B cell (primary cell): ENCODE data around the gene HOXB6. TPM values are rescaled to one million over a fixed set of nuclear protein-coding genes. Genes with fewer than 3 reads are reported as not detected.

Source experiments
- ATAC-seq: fragments of 200-7000 bp; cut with Tn5 transposase; one replicate; pipeline ENCODE4 v1.10.0; 2021; ENCODE audit warnings: low read depth, mild to moderate bottlenecking, moderate number of reproducible peaks, moderate library complexity
- CTCF ChIA-PET: fragments of 350-600 bp; sonication (Branson Sonifier 250); formaldehyde crosslinking; loops from one replicate; lab custom pipeline; 2021; ENCODE audit warnings: antibody characterized with exemption, inconsistent platforms; lab: Charles Lee
- POLR2A ChIA-PET: fragments of 350-600 bp; sonication (Branson Sonifier 250); formaldehyde crosslinking; loops from one replicate; lab custom pipeline; 2021; ENCODE audit warnings: antibody characterized with exemption; lab: Charles Lee
- DNase-seq: peaks from one replicate; pipeline ENCODE4 v3.0.0; 2013
- H2AFZ ChIP-seq: 2 replicates; pipeline ENCODE4 v1.6.1; 2012; ENCODE audit warnings: mild to moderate bottlenecking, low read depth, low read length; ENCODE audit not compliant: insufficient read depth, poor library complexity, severe bottlenecking
- H3K27ac ChIP-seq, 2 donors: 1 replicate in 1 of 2; 2 replicates in 1 of 2; pipeline ENCODE4 v1.5.1; 2012 to 2013; ENCODE audit warnings: low read length in 2 of 2, mild to moderate bottlenecking in 2 of 2, moderate library complexity in 1 of 2
- H3K27me3 ChIP-seq, 4 experiments: fragments of 200-600 bp in 1 of 4; sonication (generic) in 1 of 4; replicated peaks in 1 of 4; 1 replicate in 2 of 4; 2 replicates in 2 of 4; pipeline versions ENCODE4 v1.6.1 to v1.7.0; 2013 to 2016; ENCODE audit warnings: low read length in 3 of 4, mild to moderate bottlenecking in 2 of 4, mixed read lengths in 1 of 4, moderate library complexity in 1 of 4; ENCODE audit not compliant: insufficient read depth in 4 of 4, control insufficient read depth in 3 of 4; ENCODE audit errors: control extremely low read depth in 1 of 4
- H3K36me3 ChIP-seq, 2 experiments: replicated peaks in 1 of 2; 1 replicate in 1 of 2; 2 replicates in 1 of 2; pipeline versions ENCODE4 v1.6.1 to v1.7.1; 2013; ENCODE audit warnings: low read length in 1 of 2; ENCODE audit not compliant: insufficient read depth in 2 of 2, control insufficient read depth in 1 of 2; ENCODE audit errors: control extremely low read depth in 1 of 2, extremely low read depth in 1 of 2
- H3K4me1 ChIP-seq, 2 donors: fragments of 200-600 bp in 1 of 2; sonication (generic) in 1 of 2; 1 replicate in 1 of 2; 2 replicates in 1 of 2; pipeline versions ENCODE4 v1.5.1 to v1.6.1; 2013 to 2017; ENCODE audit warnings: low read length in 2 of 2; ENCODE audit not compliant: control insufficient read depth in 2 of 2, insufficient read depth in 2 of 2
- H3K4me2 ChIP-seq: replicated peaks from 2 replicates; pipeline ENCODE3; 2012; ENCODE audit warnings: mild to moderate bottlenecking, low read depth, low read length; ENCODE audit not compliant: poor library complexity, severe bottlenecking
- H3K4me3 ChIP-seq, 5 experiments: fragments of 200-600 bp in 1 of 5; sonication (generic) in 1 of 5; 1 replicate in 3 of 5; 2 replicates in 2 of 5; pipeline versions ENCODE4 v1.5.1 to v1.7.0; 2011 to 2016; ENCODE audit warnings: low read length in 4 of 5, mild to moderate bottlenecking in 4 of 5, low read depth in 2 of 5, control low read depth in 1 of 5, moderate library complexity in 1 of 5; ENCODE audit not compliant: insufficient read depth in 1 of 5; ENCODE audit errors: control extremely low read depth in 1 of 5, extremely low read depth in 1 of 5
- H3K79me2 ChIP-seq: fragments of 200-600 bp; sonication (generic); one replicate; pipeline ENCODE4 v1.6.0; 2016; ENCODE audit warnings: low read length; ENCODE audit not compliant: control insufficient read depth, insufficient read depth
- H3K9ac ChIP-seq: fragments of 200-600 bp; sonication (generic); 2 replicates; pipeline ENCODE4 v1.6.1; 2017; ENCODE audit warnings: mild to moderate bottlenecking, low read length, moderate library complexity
- H3K9me3 ChIP-seq, 3 donors: one replicate each; pipeline versions ENCODE4 v1.6.1 to v1.7.1; 2013; ENCODE audit warnings: low read length in 2 of 3; ENCODE audit not compliant: control insufficient read depth in 2 of 3, insufficient read depth in 1 of 3; ENCODE audit errors: control extremely low read depth in 1 of 3
- H4K20me1 ChIP-seq: 2 replicates; pipeline ENCODE4 v1.6.0; 2012; ENCODE audit warnings: mild to moderate bottlenecking, low read length; ENCODE audit not compliant: insufficient read depth, control insufficient read depth, poor library complexity, severe bottlenecking
- H3K27ac Mint-ChIP-seq: one replicate; pipeline ENCODE4 v1.8.0; 2021; ENCODE audit warnings: mixed read lengths
- H3K27me3 Mint-ChIP-seq: one replicate; pipeline ENCODE4 v1.8.0; 2021; ENCODE audit warnings: mixed read lengths
- H3K4me1 Mint-ChIP-seq: one replicate; pipeline ENCODE4 v1.8.0; 2021; ENCODE audit warnings: mixed read lengths
- H3K4me3 Mint-ChIP-seq: one replicate; pipeline ENCODE4 v1.8.0; 2021; ENCODE audit warnings: mixed read lengths
- H3K9me3 Mint-ChIP-seq: one replicate; pipeline ENCODE4 v1.8.0; 2022; ENCODE audit warnings: mixed read lengths; ENCODE audit not compliant: insufficient read depth
- EZH2 ChIP-seq: IDR thresholded peaks from 2 replicates; pipeline ENCODE4 v1.6.1; 2012; ENCODE audit warnings: borderline replicate concordance, low read depth, mild to moderate bottlenecking, moderate library complexity, low read length; ENCODE audit not compliant: insufficient read depth, poor library complexity, severe bottlenecking
- WGBS: methylation state at CpG from one replicate; pipeline ENCODE4 v1.1.5; 2013; ENCODE audit warnings: missing lambda C conversion rate; ENCODE audit not compliant: insufficient coverage; 5-methylcytosine and 5-hydroxymethylcytosine counted together
- intact Hi-C: fragments of 100-400 bp; cut with micrococcal nuclease; formaldehyde crosslinking; loops from one replicate; pipeline ENCODE4 v1.10.0; 2022
- polyA plus RNA-seq: library from polyadenylated mRNA; depleted of rRNA; stranded (reverse); fragments of >200 nt; gene quantifications from 2 replicates; pipeline ENCODE4 v1.2.3, GENCODE V29; 2012
- total RNA-seq, 2 donors: library from RNA; stranded (reverse); fragments of 120-200 nt in 1 of 2; gene quantifications; 1 replicate in 1 of 2; 2 replicates in 1 of 2; pipeline versions ENCODE4 v1.2.3 to v1.2.4, GENCODE V29; 2013 to 2022
- TF ChIP-seq, protein P1 (sequence below): fragments of 200-600 bp; IDR thresholded peaks from one replicate; pipeline ENCODE4 v1.8.0; 2022; ENCODE audit warnings: antibody characterized with exemption, mild to moderate bottlenecking

HOXB6 gene
- total and polyA plus RNA-seq, 2 donors (not counting 1 experiment from before 2014, with no cell fraction given): 0.10 TPM; not detected in 1

DNA sequence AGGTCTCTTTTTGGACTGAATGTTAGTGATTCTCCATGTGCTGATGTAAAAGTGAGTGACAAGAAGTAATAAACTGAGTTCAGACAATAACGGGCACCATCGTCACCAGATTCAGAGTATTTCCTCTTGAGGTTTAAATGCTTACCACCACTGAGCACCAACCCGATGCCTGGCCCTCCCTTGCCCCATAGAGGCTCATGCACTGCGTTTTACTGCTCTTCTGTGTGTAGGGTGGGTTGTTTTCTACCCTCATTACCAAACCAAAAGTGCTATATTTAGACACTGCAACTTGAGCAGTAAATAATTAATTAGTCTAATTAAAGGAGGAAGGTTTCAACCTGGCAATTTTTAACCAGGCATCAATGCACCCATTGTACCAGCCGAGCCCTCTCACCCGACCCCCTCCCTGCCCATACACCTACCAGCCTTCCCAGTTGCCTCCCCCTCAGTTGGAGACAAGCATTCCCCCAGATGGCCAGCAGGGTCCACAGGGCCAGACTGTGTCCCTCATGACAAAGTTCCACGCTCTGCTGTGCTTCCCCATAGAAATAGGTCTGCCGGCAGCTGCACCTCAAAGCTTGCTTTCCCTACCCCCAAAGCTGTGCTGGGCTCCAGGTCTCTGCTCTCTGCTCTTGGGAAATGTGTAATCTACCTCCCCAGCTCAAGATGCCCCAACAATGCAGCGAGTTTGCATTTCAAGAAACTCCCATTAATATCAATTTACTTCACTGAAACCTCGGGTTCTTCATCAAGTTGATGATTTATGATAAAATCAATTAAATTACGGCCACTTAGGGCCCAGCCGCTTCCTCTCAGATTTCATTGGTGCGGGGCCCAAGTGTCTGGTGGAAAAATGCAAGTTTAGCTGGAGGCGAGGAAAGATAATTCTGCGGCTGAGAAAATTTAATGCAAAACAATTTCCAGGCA is 42.6 kb downstream of the HOXB6 start:
- DNase-seq (no peak), ATAC-seq (no peak)
- Histone ChIP-seq H3K4me1 (no peaks in the 10 kb centered on the region), H3K27me3 (peaks cover 0 to 43% (median 8%) of the 10 kb centered on the region in 4 experiments), H3K27ac (no peak overlapping the region), H3K36me3 (no peaks in the 10 kb centered on the region), H2AFZ (no peak overlapping the region), H4K20me1 (no peaks in the 10 kb centered on the region), H3K4me2 (no peak overlapping the region), H3K4me3 (no peak overlapping the region), H3K79me2 (no peaks in the 10 kb centered on the region), H3K9me3 (peaks cover 0 to 3% (median 0%) of the 10 kb centered on the region in 3 donors), H3K9ac (no peak overlapping the region)
- no peak overlapping the region for H3K4me3 Mint-ChIP-seq
- 81% methylated on average over 8 of the region's 15 CpGs for WGBS
- H3K27me3 Mint-ChIP-seq: peaks cover 21% of the 10 kb centered on the region
- H3K9me3 Mint-ChIP-seq: no peaks in the 10 kb centered on the region
- intact Hi-C loops: no loop called here
- no peak overlapping the region for H3K27ac Mint-ChIP-seq
- ChIA-PET CTCF (interaction anchor here (0.6 kb wide), 1 partner anchor 1939 kb away, joined by 7 read pairs; no protein-coding TSS in a partner anchor), POLR2A (no interaction called here)
- H3K4me1 Mint-ChIP-seq: peaks cover 3% of the 10 kb centered on the region
- TF ChIP-seq EZH2: no peak
- TF ChIP-seq, protein P1, sequence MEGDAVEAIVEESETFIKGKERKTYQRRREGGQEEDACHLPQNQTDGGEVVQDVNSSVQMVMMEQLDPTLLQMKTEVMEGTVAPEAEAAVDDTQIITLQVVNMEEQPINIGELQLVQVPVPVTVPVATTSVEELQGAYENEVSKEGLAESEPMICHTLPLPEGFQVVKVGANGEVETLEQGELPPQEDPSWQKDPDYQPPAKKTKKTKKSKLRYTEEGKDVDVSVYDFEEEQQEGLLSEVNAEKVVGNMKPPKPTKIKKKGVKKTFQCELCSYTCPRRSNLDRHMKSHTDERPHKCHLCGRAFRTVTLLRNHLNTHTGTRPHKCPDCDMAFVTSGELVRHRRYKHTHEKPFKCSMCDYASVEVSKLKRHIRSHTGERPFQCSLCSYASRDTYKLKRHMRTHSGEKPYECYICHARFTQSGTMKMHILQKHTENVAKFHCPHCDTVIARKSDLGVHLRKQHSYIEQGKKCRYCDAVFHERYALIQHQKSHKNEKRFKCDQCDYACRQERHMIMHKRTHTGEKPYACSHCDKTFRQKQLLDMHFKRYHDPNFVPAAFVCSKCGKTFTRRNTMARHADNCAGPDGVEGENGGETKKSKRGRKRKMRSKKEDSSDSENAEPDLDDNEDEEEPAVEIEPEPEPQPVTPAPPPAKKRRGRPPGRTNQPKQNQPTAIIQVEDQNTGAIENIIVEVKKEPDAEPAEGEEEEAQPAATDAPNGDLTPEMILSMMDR: no peak
